Stomach (tissue), 9 donors: ENCODE results near the gene EXOC2. TPM values are rescaled to one million over a fixed set of nuclear protein-coding genes. Genes with fewer than 3 reads are reported as not detected.

ENCODE experiments used
- DNase-seq, 2 donors: peaks; one replicate each; pipeline versions ENCODE4 v3.0.0 to v3.0.0-alpha.2; 2013 to 2019
- H3K27ac ChIP-seq, 5 donors: fragments of 200-600 bp in 4 of 5; sonication (generic) in 4 of 5; one replicate each; pipeline ENCODE4 v1.5.1; 2013 to 2019; ENCODE audit warnings: mild to moderate bottlenecking in 1 of 5, moderate library complexity in 1 of 5
- H3K27me3 ChIP-seq, 3 donors: fragments of 200-600 bp; sonication (generic); one replicate each; pipeline ENCODE4 v1.5.1; 2017 to 2019; ENCODE audit warnings: mixed run types in 1 of 3
- H3K36me3 ChIP-seq, 4 donors: fragments of 200-600 bp; sonication (generic); 1 replicate in 3 of 4; 2 replicates in 1 of 4; pipeline ENCODE4 v1.5.1; 2016 to 2019
- H3K4me1 ChIP-seq, 4 donors: fragments of 200-600 bp; sonication (generic); one replicate each; pipeline ENCODE4 v1.5.1; 2016 to 2019
- H3K4me3 ChIP-seq, 4 donors: fragments of 200-600 bp; sonication (generic) in 3 of 4; one replicate each; pipeline ENCODE4 v1.5.1; 2016 to 2019; ENCODE audit warnings: mild to moderate bottlenecking in 1 of 4
- H3K9me3 ChIP-seq, 4 donors: fragments of 200-600 bp; sonication (generic); one replicate each; pipeline ENCODE4 v1.5.1; 2016 to 2019
- CTCF ChIP-seq, 7 experiments: fragments of 450-650 bp in 4 of 7; fragments of 200-600 bp in 3 of 7; sonication (generic) in 3 of 7; IDR thresholded peaks; one replicate each; pipeline ENCODE4 v1.5.1; 2016 to 2019; ENCODE audit warnings: antibody characterized with exemption in 7 of 7, control low read depth in 2 of 7, mild to moderate bottlenecking in 1 of 7
- EP300 ChIP-seq: sonication (generic); formaldehyde crosslinking; IDR thresholded peaks from one replicate; pipeline ENCODE4 v1.6.1; 2017; ENCODE audit warnings: antibody characterized with exemption
- POLR2A ChIP-seq, 4 donors: fragments of 450-650 bp; IDR thresholded peaks; one replicate each; pipeline ENCODE4 v1.6.1; 2016; ENCODE audit warnings: antibody characterized with exemption in 4 of 4, control low read depth in 2 of 4, mild to moderate bottlenecking in 1 of 4, moderate library complexity in 1 of 4
- POLR2AphosphoS5 ChIP-seq, 3 donors: sonication (generic); formaldehyde crosslinking; IDR thresholded peaks; one replicate each; pipeline ENCODE4 v1.6.1; 2016; ENCODE audit warnings: antibody characterized with exemption in 3 of 3
- WGBS, 5 donors: extraction: QIAGEN DNeasy Blood & Tissue Kit in 3 of 5; methylation state at CpG; one replicate each; pipeline versions ENCODE4 v1.1.5 to v1.1.7; 2013 to 2018; 5-methylcytosine and 5-hydroxymethylcytosine counted together
- intact Hi-C: fragments of 100-400 bp; cut with DNase I; formaldehyde crosslinking; loops from one replicate; pipeline ENCODE4 v1.15.1; 2023; ENCODE audit warnings: low total_unique reads
- polyA plus RNA-seq, 3 donors: library from polyadenylated mRNA; stranded (reverse); fragments of 200-250 nt; gene quantifications; one replicate each; pipeline ENCODE4 v1.2.3, GENCODE V29; 2013
- total RNA-seq, 5 donors: library from RNA; depleted of rRNA; stranded (reverse); fragments of >200 nt; gene quantifications; one replicate each; pipeline versions ENCODE4 v1.1.0 to v1.2.3, GENCODE V29; 2014 to 2016
- donor health status: healthy with polysubstance abuse.
- donor health status: Bipolar disorder and iron deficiency.
- donor health status: healthy.

Gene EXOC2
- total and polyA plus RNA-seq, 8 donors, result 5.3 to 39.7 (median 13.8) TPM

- 60 to 77% (median 67%) methylated on average over 5 of the region's 5 CpGs for WGBS, 5 donors
- H3K36me3 ChIP-seq, result peaks cover 6 to 30% (median 29%) of the 10 kb centered on the region in 4 donors
- no peaks in the 10 kb centered on the region for H3K9me3 ChIP-seq
- H3K4me3 ChIP-seq, result no peak overlapping the region
- H3K4me1 ChIP-seq, result no peaks in the 10 kb centered on the region
- no peaks in the 10 kb centered on the region for H3K27me3 ChIP-seq
- TF ChIP-seq POLR2AphosphoS5 (IDR thresholded peaks at IDR 0.05) (no peak), POLR2A (IDR thresholded peaks at IDR 0.05) (no peak), CTCF (IDR thresholded peaks at IDR 0.05) (no peak)
- DNase-seq, result no peak
- intact Hi-C loops, result no loop called here
- H3K27ac ChIP-seq, result no peak overlapping the region
Observed at GRCh38 chr6:636488-636887, 56.5 kb downstream of the EXOC2 start.

GRCh38 chr6:635233-635632 lies 57.7 kb downstream of the EXOC2 start:
- no peaks in the 10 kb centered on the region for H3K9me3 ChIP-seq
- DNase-seq, result no peak
- H3K27me3 ChIP-seq, result no peaks in the 10 kb centered on the region
- intact Hi-C loops, result no loop called here
- 85 to 93% (median 87%) methylated on average over 5 of the region's 5 CpGs for WGBS, 5 donors
- TF ChIP-seq CTCF (IDR thresholded peaks at IDR 0.05) (no peak), POLR2AphosphoS5 (IDR thresholded peaks at IDR 0.05) (no peak), POLR2A (IDR thresholded peaks at IDR 0.05) (no peak)
- H3K27ac ChIP-seq, result no peak overlapping the region
- peaks cover 6 to 38% (median 36%) of the 10 kb centered on the region in 4 donors for H3K36me3 ChIP-seq
- no peaks in the 10 kb centered on the region for H3K4me1 ChIP-seq
- no peak overlapping the region for H3K4me3 ChIP-seq

GRCh38 chr6:633611-634010 lies 59.3 kb downstream of the EXOC2 start:
- no peak for DNase-seq
- no peaks in the 10 kb centered on the region for H3K27me3 ChIP-seq
- H3K36me3 ChIP-seq, result peaks cover 6 to 38% (median 36%) of the 10 kb centered on the region in 4 donors
- no peaks in the 10 kb centered on the region for H3K9me3 ChIP-seq
- 92 to 100% (median 97%) methylated on average over 1 of the region's 1 CpG for WGBS, 5 donors
- intact Hi-C loops, result no loop called here
- TF ChIP-seq CTCF (IDR thresholded peaks at IDR 0.05) (no peak), EP300 (no peak), POLR2AphosphoS5 (IDR thresholded peaks at IDR 0.05) (no peak), POLR2A (IDR thresholded peaks at IDR 0.05) (no peak)
- H3K4me1 ChIP-seq, result no peaks in the 10 kb centered on the region
- no peak overlapping the region for H3K27ac ChIP-seq
- no peak overlapping the region for H3K4me3 ChIP-seq

GRCh38 chr6:628766-629165 lies 64.2 kb downstream of the EXOC2 start:
- WGBS, 5 donors, result 68 to 79% (median 74%) methylated on average over 3 of the region's 3 CpGs
- H3K4me1 ChIP-seq, result no peaks in the 10 kb centered on the region
- DNase-seq, result no peak
- H3K4me3 ChIP-seq, result no peak overlapping the region
- intact Hi-C loops, result no loop called here
- TF ChIP-seq POLR2A (IDR thresholded peaks at IDR 0.05) (no peak), CTCF (IDR thresholded peaks at IDR 0.05) (no peak), EP300 (no peak), POLR2AphosphoS5 (IDR thresholded peaks at IDR 0.05) (no peak)
- H3K27me3 ChIP-seq, result no peaks in the 10 kb centered on the region
- H3K27ac ChIP-seq, result no peak overlapping the region
- H3K36me3 ChIP-seq, result peaks cover 0 to 27% (median 12%) of the 10 kb centered on the region in 4 donors
- no peaks in the 10 kb centered on the region for H3K9me3 ChIP-seq
